Hepatocyte (in vitro differentiated cells): ENCODE results near the gene AGBL5. TPM values are rescaled to one million over a fixed set of nuclear protein-coding genes. Genes with fewer than 3 reads are reported as not detected.

Experiments
- DNase-seq: peaks from one replicate; pipeline ENCODE4 v3.0.0-alpha.2; 2016; ENCODE audit warnings: low spot score
- H2AFZ ChIP-seq: fragments of 200-600 bp; sonication (generic); 2 replicates; pipeline ENCODE4 v1.6.0; 2016; ENCODE audit warnings: antibody characterized with exemption, mild to moderate bottlenecking
- H3K27ac ChIP-seq: fragments of 200-600 bp; sonication (generic); 2 replicates; pipeline ENCODE4 v1.5.1; 2016; ENCODE audit warnings: mild to moderate bottlenecking
- H3K27me3 ChIP-seq: fragments of 200-600 bp; sonication (generic); 2 replicates; pipeline ENCODE4 v1.6.1; 2016
- H3K36me3 ChIP-seq: fragments of 200-600 bp; sonication (generic); replicated peaks from 2 replicates; pipeline ENCODE4 v1.5.1; 2016; ENCODE audit warnings: low read depth; ENCODE audit not compliant: insufficient read depth
- H3K4me1 ChIP-seq: fragments of 200-600 bp; sonication (generic); 2 replicates; pipeline ENCODE4 v1.5.1; 2016; ENCODE audit warnings: mild to moderate bottlenecking, moderate library complexity; ENCODE audit not compliant: insufficient read depth
- H3K4me2 ChIP-seq: fragments of 200-600 bp; sonication (generic); 2 replicates; pipeline ENCODE4 v1.6.0; 2016
- H3K4me3 ChIP-seq: fragments of 200-600 bp; sonication (generic); 2 replicates; pipeline ENCODE4 v1.5.1; 2016; ENCODE audit warnings: mild to moderate bottlenecking
- H3K79me2 ChIP-seq: fragments of 200-600 bp; sonication (generic); 2 replicates; pipeline ENCODE4 v1.6.0; 2017; ENCODE audit warnings: mild to moderate bottlenecking
- H3K9me2 ChIP-seq: fragments of 200-600 bp; sonication (generic); replicated peaks from 2 replicates; pipeline ENCODE4 v1.6.0; 2017; ENCODE audit warnings: mild to moderate bottlenecking; ENCODE audit not compliant: insufficient read depth
- H3K9me3 ChIP-seq: fragments of 200-600 bp; sonication (generic); 2 replicates; pipeline ENCODE4 v1.5.1; 2016; ENCODE audit warnings: low read depth, mild to moderate bottlenecking
- H4K20me1 ChIP-seq: fragments of 200-600 bp; sonication (generic); 2 replicates; pipeline ENCODE4 v1.6.0; 2016; ENCODE audit warnings: mild to moderate bottlenecking; ENCODE audit not compliant: insufficient read depth, poor library complexity, severe bottlenecking
- EZH2 ChIP-seq: fragments of 200-600 bp; sonication (generic); IDR thresholded peaks from 2 replicates; pipeline ENCODE4 v1.6.1; 2016; ENCODE audit warnings: antibody characterized with exemption, mild to moderate bottlenecking, borderline replicate concordance
- EZH2phosphoT487 ChIP-seq: fragments of 200-600 bp; sonication (generic); IDR thresholded peaks from one replicate; pipeline ENCODE4 v1.6.1; 2018; ENCODE audit warnings: antibody characterized with exemption, mild to moderate bottlenecking, low read depth, moderate library complexity; ENCODE audit not compliant: unreplicated experiment, severe bottlenecking
- WGBS: methylation state at CpG from one replicate; pipeline ENCODE4 v1.1.6; 2016; ENCODE audit warnings: low lambda C conversion rate; ENCODE audit errors: missing lambda C conversion rate; 5-methylcytosine and 5-hydroxymethylcytosine counted together
- polyA plus RNA-seq: library from polyadenylated mRNA; unstranded; fragments of >200 nt; fragmentation: Nextera tagmentation; extraction: Ambion mirVana; gene quantifications from 2 replicates; pipeline ENCODE4 v1.2.1, GENCODE V29; 2016
- total RNA-seq: library from RNA; depleted of rRNA; stranded (reverse); fragments of >200 nt; gene quantifications from 2 replicates; pipeline ENCODE4 v1.2.3, GENCODE V29; 2014
- TF ChIP-seq, protein P1 (sequence below): fragments of 200-600 bp; sonication (generic); IDR thresholded peaks from 2 replicates; pipeline ENCODE4 v1.5.1; 2016; ENCODE audit warnings: antibody characterized with exemption, mild to moderate bottlenecking; ENCODE audit not compliant: poor library complexity

AGBL5 gene
- total and polyA plus RNA-seq, 2 experiments from 2014 or later, result 12.9 to 20.2 TPM

DNA sequence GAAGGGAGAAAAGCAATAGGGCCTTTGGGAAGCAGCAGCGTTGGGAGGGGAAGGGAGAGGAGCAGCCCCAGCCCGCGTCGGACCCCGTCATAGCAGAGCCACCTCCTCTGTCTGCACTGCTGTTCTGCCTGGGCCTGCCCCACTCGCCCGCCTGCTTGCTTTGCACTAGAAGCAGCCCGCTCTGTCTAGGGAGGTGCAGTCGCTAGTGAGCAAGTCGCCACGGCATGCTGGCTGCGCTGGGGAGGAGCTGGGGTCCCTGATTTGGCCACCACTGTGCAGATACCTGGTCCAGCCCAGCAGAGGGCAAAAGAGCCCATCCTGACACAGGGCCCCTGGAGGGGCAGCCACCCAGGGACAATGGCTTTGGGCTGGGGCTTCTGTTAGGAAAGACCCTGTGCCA is 26.7 kb upstream of the AGBL5 start:
- Histone ChIP-seq H3K27ac (no peak overlapping the region), H4K20me1 (no peaks in the 10 kb centered on the region), H3K4me1 (peaks cover 13% of the 10 kb centered on the region), H3K9me3 (no peaks in the 10 kb centered on the region), H3K79me2 (no peaks in the 10 kb centered on the region), H3K4me3 (no peak overlapping the region), H3K9me2 (no peaks in the 10 kb centered on the region), H2AFZ (no peak overlapping the region), H3K4me2 (no peak overlapping the region), H3K36me3 (no peaks in the 10 kb centered on the region), H3K27me3 (no peaks in the 10 kb centered on the region)
- no peak for DNase-seq
- TF ChIP-seq EZH2phosphoT487 (no peak), EZH2 (no peak)
- 93% methylated on average over 12 of the region's 12 CpGs for WGBS

DNA sequence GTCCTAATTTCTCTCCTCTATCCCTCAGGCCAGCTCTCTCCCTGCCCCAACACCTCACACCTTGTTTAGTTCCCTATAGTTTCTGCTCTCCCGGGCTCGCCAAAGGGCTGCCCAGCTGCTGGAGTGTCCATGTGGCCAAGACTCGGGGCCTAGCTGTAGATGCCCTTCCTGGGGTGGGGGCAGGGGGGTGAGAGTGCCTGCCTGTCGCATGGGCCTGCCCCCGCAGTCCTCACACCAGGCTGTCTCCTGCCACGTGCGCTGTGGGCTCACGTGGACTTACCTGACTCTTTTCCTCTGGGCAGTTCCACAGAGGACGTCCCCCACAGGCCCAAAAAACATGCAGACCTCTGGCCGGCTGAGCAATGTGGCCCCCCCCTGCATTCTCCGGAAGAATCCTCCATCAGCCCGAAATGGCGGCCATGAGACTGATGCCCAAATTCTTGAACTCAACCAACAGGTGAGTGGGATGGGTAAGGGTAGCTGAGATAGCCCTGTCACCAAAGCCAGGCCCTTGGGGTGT is 26.1 kb upstream of the AGBL5 start:
- no peak overlapping the region for H2AFZ ChIP-seq
- no peaks in the 10 kb centered on the region for H3K27me3 ChIP-seq
- no peaks in the 10 kb centered on the region for H3K9me3 ChIP-seq
- no peak overlapping the region for H3K27ac ChIP-seq
- H3K36me3 ChIP-seq, result no peaks in the 10 kb centered on the region
- WGBS, result 95% methylated on average over 13 of the region's 13 CpGs
- DNase-seq, result no peak
- TF ChIP-seq EZH2phosphoT487, result no peak
- TF ChIP-seq EZH2, result no peak
- TF ChIP-seq, protein P1, sequence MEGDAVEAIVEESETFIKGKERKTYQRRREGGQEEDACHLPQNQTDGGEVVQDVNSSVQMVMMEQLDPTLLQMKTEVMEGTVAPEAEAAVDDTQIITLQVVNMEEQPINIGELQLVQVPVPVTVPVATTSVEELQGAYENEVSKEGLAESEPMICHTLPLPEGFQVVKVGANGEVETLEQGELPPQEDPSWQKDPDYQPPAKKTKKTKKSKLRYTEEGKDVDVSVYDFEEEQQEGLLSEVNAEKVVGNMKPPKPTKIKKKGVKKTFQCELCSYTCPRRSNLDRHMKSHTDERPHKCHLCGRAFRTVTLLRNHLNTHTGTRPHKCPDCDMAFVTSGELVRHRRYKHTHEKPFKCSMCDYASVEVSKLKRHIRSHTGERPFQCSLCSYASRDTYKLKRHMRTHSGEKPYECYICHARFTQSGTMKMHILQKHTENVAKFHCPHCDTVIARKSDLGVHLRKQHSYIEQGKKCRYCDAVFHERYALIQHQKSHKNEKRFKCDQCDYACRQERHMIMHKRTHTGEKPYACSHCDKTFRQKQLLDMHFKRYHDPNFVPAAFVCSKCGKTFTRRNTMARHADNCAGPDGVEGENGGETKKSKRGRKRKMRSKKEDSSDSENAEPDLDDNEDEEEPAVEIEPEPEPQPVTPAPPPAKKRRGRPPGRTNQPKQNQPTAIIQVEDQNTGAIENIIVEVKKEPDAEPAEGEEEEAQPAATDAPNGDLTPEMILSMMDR, result no peak
- no peaks in the 10 kb centered on the region for H3K79me2 ChIP-seq
- H3K4me3 ChIP-seq, result no peak overlapping the region
- no peaks in the 10 kb centered on the region for H3K9me2 ChIP-seq
- H4K20me1 ChIP-seq, result no peaks in the 10 kb centered on the region
- peaks cover 9% of the 10 kb centered on the region for H3K4me1 ChIP-seq
- no peak overlapping the region for H3K4me2 ChIP-seq

DNA sequence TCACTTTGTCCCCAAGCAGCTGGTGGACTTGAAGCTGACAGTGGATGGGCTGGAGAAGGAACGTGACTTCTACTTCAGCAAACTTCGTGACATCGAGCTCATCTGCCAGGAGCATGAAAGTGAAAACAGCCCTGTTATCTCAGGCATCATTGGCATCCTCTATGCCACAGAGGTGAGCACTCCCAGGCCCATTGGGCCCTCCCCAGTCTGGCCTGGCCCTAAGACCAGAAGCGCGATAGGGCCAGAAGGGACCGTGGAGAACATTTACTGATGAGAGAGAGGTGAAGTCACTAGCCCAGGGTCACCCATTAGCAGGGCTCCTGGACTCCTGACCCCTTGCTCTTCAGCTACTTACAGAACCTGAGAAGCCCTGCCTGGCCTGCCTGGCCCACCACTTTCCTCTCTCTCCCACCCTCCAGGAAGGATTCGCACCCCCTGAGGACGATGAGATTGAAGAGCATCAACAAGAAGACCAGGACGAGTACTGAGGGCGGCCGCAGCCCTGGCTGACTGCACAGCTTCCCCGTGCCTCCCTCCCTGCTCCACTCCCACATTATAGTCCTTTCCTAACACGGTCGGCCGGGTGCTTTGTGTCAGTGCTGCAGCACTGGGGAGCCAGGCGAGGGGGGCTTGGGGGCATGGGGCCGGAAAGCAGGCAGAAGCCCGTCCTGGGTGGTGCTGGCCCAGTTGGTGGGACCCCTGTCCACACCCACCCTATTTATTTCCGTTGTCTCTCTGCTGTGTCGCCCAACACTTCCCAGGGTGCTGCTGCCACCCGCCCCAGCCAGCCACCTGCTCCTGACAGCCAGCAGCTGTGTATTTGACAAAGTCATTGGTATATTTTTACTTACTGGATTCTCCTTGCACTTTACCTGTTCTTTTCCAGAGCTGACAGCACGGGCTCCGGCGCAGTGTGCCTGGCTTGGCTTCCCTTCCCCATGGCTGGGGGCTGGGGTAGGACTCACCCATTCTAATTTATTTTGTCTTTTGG is 25.3 kb upstream of the AGBL5 start:
- Histone ChIP-seq H3K27me3 (no peaks in the 10 kb centered on the region), H3K9me3 (no peaks in the 10 kb centered on the region), H3K36me3 (no peaks in the 10 kb centered on the region), H3K4me1 (peaks cover 1% of the 10 kb centered on the region), H3K4me3 (no peak overlapping the region), H2AFZ (no peak overlapping the region), H3K9me2 (no peaks in the 10 kb centered on the region), H3K4me2 (no peak overlapping the region), H3K27ac (no peak overlapping the region), H3K79me2 (peaks cover 7% of the 10 kb centered on the region), H4K20me1 (no peaks in the 10 kb centered on the region)
- TF ChIP-seq, protein P1, result no peak
- no peak for TF ChIP-seq EZH2phosphoT487
- no peak for TF ChIP-seq EZH2
- WGBS, result 92% methylated on average over 24 of the region's 24 CpGs
- no peak for DNase-seq

DNA sequence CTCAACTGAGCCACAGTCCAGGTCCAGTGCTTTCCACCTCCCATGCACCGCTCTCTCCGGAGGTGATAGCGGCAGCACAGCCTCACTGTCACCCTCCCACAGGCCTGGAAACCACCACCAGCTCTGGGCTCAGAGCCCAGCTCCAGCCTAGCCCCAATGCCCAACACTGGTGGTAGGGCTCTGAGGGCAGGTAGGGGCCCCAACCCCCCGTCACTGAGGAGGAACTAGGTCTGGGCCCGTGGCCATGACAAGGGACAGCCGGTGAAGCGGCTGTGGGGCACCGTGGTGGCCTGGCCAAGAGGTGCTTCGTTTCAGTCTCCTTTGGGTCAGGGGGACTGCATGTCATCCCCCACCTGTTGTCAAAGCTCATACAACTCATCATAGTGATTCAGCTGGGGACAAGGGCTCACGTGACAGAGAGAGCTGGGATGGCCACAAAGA is 24.2 kb upstream of the AGBL5 start:
- Histone ChIP-seq H3K4me3 (no peak overlapping the region), H3K79me2 (peaks cover 18% of the 10 kb centered on the region), H2AFZ (no peak overlapping the region), H3K4me2 (no peak overlapping the region), H3K4me1 (no peaks in the 10 kb centered on the region), H3K27me3 (no peaks in the 10 kb centered on the region), H3K27ac (no peak overlapping the region), H3K9me2 (no peaks in the 10 kb centered on the region), H3K36me3 (no peaks in the 10 kb centered on the region), H4K20me1 (no peaks in the 10 kb centered on the region), H3K9me3 (no peaks in the 10 kb centered on the region)
- DNase-seq, result no peak
- WGBS, result 96% methylated on average over 10 of the region's 10 CpGs
- TF ChIP-seq, protein P1, result no peak
- TF ChIP-seq EZH2phosphoT487 (no peak), EZH2 (no peak)
